Liver (tissue), 3 donors: Measurements from ENCODE around the gene OSMR.

Experiments used
- CTCF ChIP-seq: fragments of 150-350 bp; IDR thresholded peaks from 2 replicates; pipeline ENCODE4 v1.5.1; 2017; ENCODE audit warnings: improper control_type of control experiment, low read depth, low read length; ENCODE audit not compliant: missing input control
- JUND ChIP-seq, 2 donors: IDR thresholded peaks; 2 replicates each; pipeline ENCODE4 v1.6.1; 2016; ENCODE audit warnings: antibody characterized with exemption in 2 of 2
- RAD21 ChIP-seq, 2 donors: IDR thresholded peaks; 2 replicates each; pipeline ENCODE4 v1.6.1; 2016; ENCODE audit warnings: antibody characterized with exemption in 2 of 2, mild to moderate bottlenecking in 2 of 2
- donor health status: healthy.
- donor health status: healthy.

GRCh38 chr5:38856660-38857059, 10.8 kb downstream of the OSMR start:
- TF ChIP-seq CTCF (no peak), RAD21 (IDR thresholded peaks at IDR 0.05) (no peak), JUND (IDR thresholded peaks at IDR 0.05) (no peak)
